NCI-H69 (cell line): ENCODE data around the gene PEX5.
"Not testable (repeated sequence)": the region's sequence is repeated elsewhere in the genome, so short reads cannot be mapped to it uniquely, and the experiment has no call there.

Experiments used
- DNase-seq: peaks from one replicate; lab custom pipeline; 2025; lab: John Stamatoyannopoulos, UW

The PEX5 gene

GRCh38 chr12:7160183-7160582, 29.3 kb upstream of the PEX5 start:
- DNase-seq, result no peak

GRCh38 chr12:7161327-7161726, 28.2 kb upstream of the PEX5 start:
- no peak for DNase-seq

GRCh38 chr12:7161811-7162210, 27.7 kb upstream of the PEX5 start:
- DNase-seq, result no peak

GRCh38 chr12:7162691-7163114, 26.8 kb upstream of the PEX5 start:
- DNase-seq, result peak; percentile 91

- DNase-seq, result no peak
These were observed 19.5 kb upstream of the PEX5 start for GRCh38 chr12:7169951-7170350.

- DNase-seq, result no peak
These were observed 17.6 kb upstream of the PEX5 start for GRCh38 chr12:7171854-7172253.

GRCh38 chr12:7175493-7175892, 14.0 kb upstream of the PEX5 start:
- DNase-seq, result no peak

- DNase-seq, result no peak
These were observed 12.9 kb upstream of the PEX5 start for GRCh38 chr12:7176595-7176994.

- DNase-seq, result no peak
These were observed 11.0 kb upstream of the PEX5 start for GRCh38 chr12:7178481-7178880.

- no peak for DNase-seq
These were observed 8.8 kb upstream of the PEX5 start for GRCh38 chr12:7180685-7181084.

GRCh38 chr12:7186058-7186457, 3.4 kb upstream of the PEX5 start:
- DNase-seq, result not testable (repeated sequence)

GRCh38 chr12:7188562-7189397, 706 bp upstream of the PEX5 start:
- DNase-seq, result peak; percentile 83

- DNase-seq, result peak; percentile 50
These were observed 976 bp downstream of the PEX5 start for GRCh38 chr12:7190268-7191055.

- DNase-seq, result no peak
These were observed 4.2 kb downstream of the PEX5 start for GRCh38 chr12:7193674-7194073.

GRCh38 chr12:7197841-7198240, 8.4 kb downstream of the PEX5 start:
- DNase-seq, result no peak

- DNase-seq, result no peak
These were observed 13.6 kb downstream of the PEX5 start for GRCh38 chr12:7203109-7203508.

- no peak for DNase-seq
These were observed 15.6 kb downstream of the PEX5 start for GRCh38 chr12:7205091-7205490.

- DNase-seq, result no peak
These were observed 17.2 kb downstream of the PEX5 start for GRCh38 chr12:7206691-7207090.

GRCh38 chr12:7207866-7208625, 18.6 kb downstream of the PEX5 start:
- DNase-seq, result no peak

- DNase-seq, result no peak
These were observed 20.5 kb downstream of the PEX5 start for GRCh38 chr12:7209958-7210357.

- no peak for DNase-seq
These were observed 21.2 kb downstream of the PEX5 start for GRCh38 chr12:7210642-7211151.

GRCh38 chr12:7212678-7213077, 23.2 kb downstream of the PEX5 start:
- no peak for DNase-seq
